Common myeloid progenitor, CD34-positive (primary cell): ENCODE data around the gene TP53I11.
A peak's percentile ranks its signal among the peaks of the same experiment; 100 is the strongest.

ENCODE experiments used
- CTCF ChIA-PET: fragments of 350-600 bp; sonication (Branson Sonifier 250); formaldehyde crosslinking; loops from one replicate; lab custom pipeline; 2021; ENCODE audit warnings: antibody characterized with exemption; lab: Charles Lee
- POLR2A ChIA-PET: fragments of 350-600 bp; sonication (Branson Sonifier 250); formaldehyde crosslinking; loops from one replicate; lab custom pipeline; 2021; ENCODE audit warnings: antibody characterized with exemption; lab: Charles Lee
- DNase-seq, 3 donors: peaks; one replicate each; pipeline versions ENCODE4 v3.0.0 to v3.0.0-alpha.2; 2013
- H3K27ac ChIP-seq, 2 experiments: 1 replicate in 1 of 2; 2 replicates in 1 of 2; pipeline ENCODE4 v1.7.0; 2013; ENCODE audit warnings: inconsistent platforms in 2 of 2, low read length in 2 of 2, mild to moderate bottlenecking in 2 of 2, low read depth in 1 of 2, moderate library complexity in 1 of 2; ENCODE audit not compliant: severe bottlenecking in 2 of 2, insufficient read depth in 1 of 2, poor library complexity in 1 of 2
- H3K27me3 ChIP-seq, 5 experiments: replicated peaks in 2 of 5; 1 replicate in 3 of 5; 2 replicates in 2 of 5; pipeline versions ENCODE4 v1.6.1 to v1.7.0; 2013; ENCODE audit warnings: low read length in 4 of 5, mild to moderate bottlenecking in 2 of 5, moderate library complexity in 2 of 5, inconsistent platforms in 1 of 5; ENCODE audit not compliant: insufficient read depth in 5 of 5, control insufficient read depth in 4 of 5
- H3K36me3 ChIP-seq, 4 experiments: 1 replicate in 2 of 4; 2 replicates in 2 of 4; pipeline versions ENCODE4 v1.6.1 to v1.7.0; 2013; ENCODE audit warnings: low read length in 3 of 4, control low read depth in 1 of 4, mild to moderate bottlenecking in 1 of 4; ENCODE audit not compliant: control insufficient read depth in 4 of 4, insufficient read depth in 4 of 4
- H3K4me1 ChIP-seq, 4 experiments: 1 replicate in 3 of 4; 2 replicates in 1 of 4; pipeline versions ENCODE4 v1.6.1 to v1.7.1; 2013; ENCODE audit warnings: low read length in 3 of 4, mild to moderate bottlenecking in 3 of 4, control low read depth in 1 of 4, inconsistent platforms in 1 of 4, moderate library complexity in 1 of 4; ENCODE audit not compliant: control insufficient read depth in 4 of 4, insufficient read depth in 4 of 4; ENCODE audit errors: control extremely low read depth in 1 of 4
- H3K4me3 ChIP-seq, 7 experiments: 1 replicate in 4 of 7; 2 replicates in 3 of 7; pipeline versions ENCODE4 v1.5.1 to v1.7.0; 2013; ENCODE audit warnings: mild to moderate bottlenecking in 7 of 7, low read length in 6 of 7, moderate library complexity in 6 of 7, inconsistent platforms in 2 of 7, low read depth in 2 of 7, control low read depth in 1 of 7; ENCODE audit not compliant: insufficient read depth in 4 of 7, control insufficient read depth in 1 of 7; ENCODE audit errors: extremely low read depth in 1 of 7
- H3K9me3 ChIP-seq, 5 experiments: 1 replicate in 4 of 5; 2 replicates in 1 of 5; pipeline versions ENCODE4 v1.6.1 to v1.7.1; 2013; ENCODE audit warnings: low read length in 4 of 5, mild to moderate bottlenecking in 2 of 5, inconsistent platforms in 1 of 5, low read depth in 1 of 5, moderate library complexity in 1 of 5; ENCODE audit not compliant: control insufficient read depth in 4 of 5, insufficient read depth in 2 of 5; ENCODE audit errors: control extremely low read depth in 1 of 5
- WGBS: methylation state at CpG from one replicate; pipeline ENCODE4 v1.1.5; 2013; ENCODE audit not compliant: insufficient coverage; 5-methylcytosine and 5-hydroxymethylcytosine counted together

The TP53I11 gene

GRCh38 chr11:44917741-44918140 is 32.9 kb downstream of the TP53I11 start:
- 98% methylated on average over 4 of the region's 4 CpGs for WGBS
- CTCF ChIA-PET = interaction anchor here (1.4 to 1.9 kb wide), 3 partner anchors 9 to 19 kb away, joined by 3 to 8 read pairs (median 6); no protein-coding TSS in a partner anchor

GRCh38 chr11:44916801-44917385 is 33.8 kb downstream of the TP53I11 start:
- no peak overlapping the region for H3K27ac ChIP-seq
- ChIA-PET CTCF (interaction anchor here (0.5 to 1.0 kb wide), 2 partner anchors 10 to 356 kb away, joined by 3 to 4 read pairs; no protein-coding TSS in a partner anchor), POLR2A (no interaction called here)
- H3K9me3 ChIP-seq = no peaks in the 10 kb centered on the region
- H3K27me3 ChIP-seq = no peaks in the 10 kb centered on the region
- peaks cover 0 to 47% (median 33%) of the 10 kb centered on the region in 4 experiments for H3K4me1 ChIP-seq
- 11% methylated on average over 9 of the region's 10 CpGs for WGBS
- peak; percentile 68 to 89 (median 86) for DNase-seq
- H3K4me3 ChIP-seq = peak overlapping the region in 2 of 7 experiments; percentile 1 to 19
- H3K36me3 ChIP-seq = no peaks in the 10 kb centered on the region

More at GRCh38 chr11:44917741-44918140, 32.9 kb downstream of the TP53I11 start:
- H3K4me1 ChIP-seq = peaks cover 0 to 47% (median 33%) of the 10 kb centered on the region in 4 experiments
- POLR2A ChIA-PET = no interaction called here
- no peaks in the 10 kb centered on the region for H3K36me3 ChIP-seq
- H3K27me3 ChIP-seq = no peaks in the 10 kb centered on the region
- H3K27ac ChIP-seq = no peak overlapping the region
- no peak overlapping the region for H3K4me3 ChIP-seq
- H3K9me3 ChIP-seq = no peaks in the 10 kb centered on the region
- no peak for DNase-seq

GRCh38 chr11:44916331-44916730 is 34.4 kb downstream of the TP53I11 start:
- Histone ChIP-seq H3K36me3 (no peaks in the 10 kb centered on the region), H3K9me3 (no peaks in the 10 kb centered on the region), H3K4me1 (peaks cover 0 to 51% (median 35%) of the 10 kb centered on the region in 4 experiments), H3K27me3 (no peaks in the 10 kb centered on the region), H3K4me3 (peak overlapping the region in 1 of 7 experiments; percentile 19), H3K27ac (no peak overlapping the region)
- POLR2A ChIA-PET = no interaction called here
- 32% methylated on average over 3 of the region's 8 CpGs for WGBS
- CTCF ChIA-PET = interaction anchor here (0.9 to 2.0 kb wide), 3 partner anchors 11 to 294 kb away, joined by 3 to 12 read pairs (median 4); no protein-coding TSS in a partner anchor
- DNase-seq = peak; percentile 43 to 80 (median 77)

- CTCF ChIA-PET = interaction anchor here (0.9 to 2.0 kb wide), 3 partner anchors 12 to 293 kb away, joined by 3 to 12 read pairs (median 4); no protein-coding TSS in a partner anchor
- H3K27ac ChIP-seq = no peak overlapping the region
- no peaks in the 10 kb centered on the region for H3K27me3 ChIP-seq
- POLR2A ChIA-PET = interaction anchor here (0.9 kb wide), 1 partner anchor 11 kb away, joined by 3 read pairs; no protein-coding TSS in a partner anchor
- peaks cover 0 to 51% (median 36%) of the 10 kb centered on the region in 4 experiments for H3K4me1 ChIP-seq
- peak overlapping the region in 2 of 7 experiments; percentile 17 to 41 for H3K4me3 ChIP-seq
- DNase-seq = peak; percentile 66 to 94 (median 91)
- H3K36me3 ChIP-seq = no peaks in the 10 kb centered on the region
- 3% methylated on average over 10 of the region's 10 CpGs for WGBS
- no peaks in the 10 kb centered on the region for H3K9me3 ChIP-seq
Measured at GRCh38 chr11:44915621-44916020, 35.1 kb downstream of the TP53I11 start.

GRCh38 chr11:44915004-44915403 is 35.7 kb downstream of the TP53I11 start:
- Histone ChIP-seq H3K9me3 (no peaks in the 10 kb centered on the region), H3K27ac (no peak overlapping the region), H3K4me3 (no peak overlapping the region), H3K4me1 (peaks cover 0 to 51% (median 36%) of the 10 kb centered on the region in 4 experiments), H3K27me3 (peaks cover 0 to under 1% (median 0%) of the 10 kb centered on the region in 5 experiments), H3K36me3 (no peaks in the 10 kb centered on the region)
- ChIA-PET POLR2A (interaction anchor here (0.9 kb wide), 1 partner anchor 12 kb away, joined by 3 read pairs; no protein-coding TSS in a partner anchor), CTCF (interaction anchor here (1.0 to 2.0 kb wide), 5 partner anchors 12 to 303 kb away, joined by 3 to 12 read pairs (median 5); no protein-coding TSS in a partner anchor)
- WGBS = 81% methylated on average over 7 of the region's 10 CpGs
- no peak for DNase-seq

- H3K27me3 ChIP-seq = peaks cover 0 to 3% (median 0%) of the 10 kb centered on the region in 5 experiments
- ChIA-PET POLR2A (no interaction called here), CTCF (interaction anchor here (1.0 to 2.0 kb wide), 5 partner anchors 13 to 302 kb away, joined by 3 to 12 read pairs (median 5); no protein-coding TSS in a partner anchor)
- no CpG with 5 or more reads among the region's 2 CpGs for WGBS
- no peak overlapping the region for H3K4me3 ChIP-seq
- H3K27ac ChIP-seq = no peak overlapping the region
- no peaks in the 10 kb centered on the region for H3K9me3 ChIP-seq
- H3K4me1 ChIP-seq = peaks cover 0 to 51% (median 36%) of the 10 kb centered on the region in 4 experiments
- DNase-seq = no peak
- H3K36me3 ChIP-seq = no peaks in the 10 kb centered on the region
Measured at GRCh38 chr11:44914105-44914504, 36.6 kb downstream of the TP53I11 start.

GRCh38 chr11:44913502-44913901 is 37.2 kb downstream of the TP53I11 start:
- Histone ChIP-seq H3K27me3 (peaks cover 0 to 3% (median 0%) of the 10 kb centered on the region in 5 experiments), H3K27ac (no peak overlapping the region), H3K4me1 (peaks cover 0 to 51% (median 36%) of the 10 kb centered on the region in 4 experiments), H3K9me3 (no peaks in the 10 kb centered on the region), H3K4me3 (no peak overlapping the region), H3K36me3 (no peaks in the 10 kb centered on the region)
- ChIA-PET POLR2A (no interaction called here), CTCF (interaction anchor here (1.7 kb wide), 1 partner anchor 190 kb away, joined by 6 read pairs; no protein-coding TSS in a partner anchor)
- DNase-seq = no peak
